HepG2 (cell line): Measurements from ENCODE around the gene TEX48. TPM values are rescaled to one million over a fixed set of nuclear protein-coding genes. Genes with fewer than 3 reads are reported as not detected.

Experiments used
- ATAC-seq: fragments of 200-7000 bp; cut with Tn5 transposase; 3 replicates; pipeline ENCODE4 v1.9.1; 2020; ENCODE audit warnings: mild to moderate bottlenecking, moderate library complexity
- BruUV-seq: library from RNA; stranded (reverse); fragments of 400-500 nt; replicated peaks from 2 replicates; lab custom pipeline; 2021; lab: Mats Ljungman, UMichigan
- CTCF ChIA-PET: fragments of 300-600 bp; formaldehyde crosslinking; extraction: SDS; loops from one replicate; lab custom pipeline; 2021; ENCODE audit warnings: low total read pairs, inconsistent platforms, low intra/inter-chr PET ratio; lab: Yijun Ruan, JAX
- POLR2A ChIA-PET: fragments of 350-600 bp; sonication (Branson Sonifier 250); formaldehyde crosslinking; loops from one replicate; lab custom pipeline; 2020; ENCODE audit warnings: antibody characterized with exemption, inconsistent platforms; lab: Yijun Ruan, JAX
- DNase-seq: peaks from one replicate; pipeline ENCODE4 v3.0.0-alpha.2; 2015; ENCODE audit warnings: low spot score
- FAIRE-seq: peaks from 3 replicates; lab custom pipeline; 2011; peaks lifted over from hg19 to GRCh38; lab: Jason Lieb, UNC
- H2AFZ ChIP-seq: one replicate; pipeline ENCODE4 v1.6.1; 2011; ENCODE audit warnings: low read length, inconsistent platforms
- H3K27ac ChIP-seq: fragments of 300-600 bp; 3 replicates; pipeline ENCODE4 v1.8.0; 2011; ENCODE audit warnings: mixed run types, mild to moderate bottlenecking, mixed read lengths, low read length, inconsistent platforms; ENCODE audit not compliant: insufficient read depth; ENCODE audit errors: extremely low read length
- H3K27me3 ChIP-seq, 2 experiments: fragments of 200-600 bp in 1 of 2; 2 replicates in 1 of 2; 3 replicates in 1 of 2; pipeline versions ENCODE4 v1.6.0 to v1.8.0; 2011; ENCODE audit warnings: low read length in 2 of 2, mild to moderate bottlenecking in 2 of 2, moderate library complexity in 2 of 2, inconsistent platforms in 1 of 2; ENCODE audit not compliant: insufficient read depth in 2 of 2, control insufficient read depth in 1 of 2
- H3K36me3 ChIP-seq, 2 experiments: fragments of 200-600 bp in 1 of 2; replicated peaks in 1 of 2; 2 replicates in 1 of 2; 3 replicates in 1 of 2; pipeline versions ENCODE4 v1.5.1 to v1.8.0; 2011; ENCODE audit warnings: low read length in 2 of 2, inconsistent platforms in 1 of 2; ENCODE audit not compliant: insufficient read depth in 2 of 2, control insufficient read depth in 1 of 2
- H3K4me1 ChIP-seq: 2 replicates; pipeline ENCODE4 v1.5.1; 2012; ENCODE audit warnings: low read length, inconsistent platforms; ENCODE audit not compliant: insufficient read depth
- H3K4me2 ChIP-seq: 2 replicates; pipeline ENCODE4 v1.6.0; 2011; ENCODE audit warnings: low read depth, low read length, inconsistent platforms
- H3K4me3 ChIP-seq, 3 experiments: fragments of 200-600 bp in 1 of 3; sonication (generic), shearing (Covaris generic) in 1 of 3; replicated peaks in 1 of 3; 2 replicates each; pipeline ENCODE4 v1.5.1; 2011 to 2016; ENCODE audit warnings: low read length in 3 of 3, inconsistent platforms in 2 of 3, low read depth in 2 of 3, mild to moderate bottlenecking in 2 of 3, control low read depth in 1 of 3, mixed read lengths in 1 of 3; ENCODE audit not compliant: insufficient read depth in 1 of 3
- H3K79me2 ChIP-seq: one replicate; pipeline ENCODE4 v1.6.1; 2011; ENCODE audit warnings: low read length, inconsistent platforms; ENCODE audit not compliant: insufficient read depth
- H3K9ac ChIP-seq: 2 replicates; pipeline ENCODE4 v1.6.0; 2011; ENCODE audit warnings: mild to moderate bottlenecking, low read depth, low read length, inconsistent platforms; ENCODE audit not compliant: insufficient read depth
- H3K9me3 ChIP-seq: 2 replicates; pipeline ENCODE4 v1.5.1; 2012; ENCODE audit warnings: mild to moderate bottlenecking, low read length
- H4K20me1 ChIP-seq: 2 replicates; pipeline ENCODE4 v1.6.0; 2011; ENCODE audit warnings: inconsistent platforms, mild to moderate bottlenecking, low read length, moderate library complexity; ENCODE audit not compliant: insufficient read depth
- FOXK2 ChIP-seq: fragments of 450-650 bp; IDR thresholded peaks from 2 replicates; pipeline ENCODE4 v1.6.1; 2016
- NFYB ChIP-seq: sonication (generic); formaldehyde crosslinking; IDR thresholded peaks from 2 replicates; pipeline ENCODE4 v1.4.0; 2020; ENCODE audit warnings: missing genetic modification reagents
- PAWR ChIP-seq: sonication (generic); formaldehyde crosslinking; IDR thresholded peaks from 2 replicates; pipeline ENCODE4 v1.4.0; 2020; ENCODE audit warnings: missing genetic modification reagents, mild to moderate bottlenecking, borderline replicate concordance
- SATB2 ChIP-seq: sonication (generic); formaldehyde crosslinking; IDR thresholded peaks from 2 replicates; pipeline ENCODE4 v1.5.0; 2020; ENCODE audit warnings: missing genetic modification reagents
- ZNF205 ChIP-seq: IDR thresholded peaks from 2 replicates; pipeline ENCODE4 v1.6.1; 2018; ENCODE audit warnings: missing biosample characterization, missing genetic modification reagents
- ZNF34 ChIP-seq: sonication (generic); formaldehyde crosslinking; IDR thresholded peaks from 2 replicates; pipeline ENCODE4 v1.4.0; 2020; ENCODE audit warnings: mild to moderate bottlenecking, missing genetic modification reagents, borderline replicate concordance
- ZNF543 ChIP-seq: sonication (generic); formaldehyde crosslinking; IDR thresholded peaks from 2 replicates; pipeline ENCODE4 v1.4.0; 2020; ENCODE audit warnings: mild to moderate bottlenecking, missing genetic modification reagents
- WGBS: methylation state at CpG from one replicate; pipeline ENCODE4 v1.1.6; 2017; ENCODE audit warnings: low lambda C conversion rate; 5-methylcytosine and 5-hydroxymethylcytosine counted together
- in situ Hi-C: cut with HindIII; loops from 2 replicates; pipeline ENCODE4 v1.10.0; 2017; ENCODE audit warnings: low pct_unique_long_range_greater_than_20kb; ENCODE audit not compliant: extremely low pct_ligation_motif_present
- intact Hi-C: fragments of 100-400 bp; cut with micrococcal nuclease; formaldehyde crosslinking; loops from one replicate; pipeline ENCODE4 v1.10.0; 2022; ENCODE audit not compliant: unreplicated experiment
- polyA plus RNA-seq, 8 experiments: library from polyadenylated mRNA; depleted of rRNA in 3 of 8; stranded (reverse) in 7 of 8; unstranded in 1 of 8; fragments of >200 nt; fragmentation: Illumina TruSeq in 4 of 8; extraction: Trizol in 4 of 8; gene quantifications; 2 replicates each; pipeline versions ENCODE4 v1.2.1 to v1.2.3, GENCODE V29; 2011 to 2016; ENCODE audit warnings: low read depth in 4 of 8, missing spikeins in 1 of 8, mixed read lengths in 1 of 8; ENCODE audit not compliant: insufficient read depth in 1 of 8
- total RNA-seq, 5 experiments: library from RNA; depleted of rRNA; stranded (reverse); fragments of >200 nt; fragmentation: Illumina TruSeq; extraction: Trizol; gene quantifications; 2 replicates each; pipeline ENCODE4 v1.2.3, GENCODE V29; 2016; ENCODE audit warnings: low read depth in 1 of 5
- TF ChIP-seq, protein P1 (sequence below): IDR thresholded peaks from 2 replicates; pipeline ENCODE4 v1.6.1; 2016; ENCODE audit warnings: missing biosample characterization, missing genetic modification reagents, low read depth
- TF ChIP-seq, protein P2 (sequence below): sonication (generic); formaldehyde crosslinking; IDR thresholded peaks from 2 replicates; pipeline ENCODE4 v1.9.0; 2021; ENCODE audit warnings: missing genetic modification reagents, borderline replicate concordance
- TF ChIP-seq, protein P3 (sequence below): sonication (generic); formaldehyde crosslinking; IDR thresholded peaks from 2 replicates; pipeline ENCODE4 v1.4.0; 2020; ENCODE audit warnings: mild to moderate bottlenecking, missing genetic modification reagents
- TF ChIP-seq, protein P4 (sequence below): sonication (generic); formaldehyde crosslinking; IDR thresholded peaks from 2 replicates; pipeline ENCODE4 v1.4.0; 2020; ENCODE audit warnings: missing genetic modification reagents; ENCODE audit errors: not compliant biosample characterization

TEX48 gene
- total and polyA plus RNA-seq, 2 of the 13 experiments (the other 11 are each of a cell fraction or from before 2014, with no cell fraction given): not detected

DNA sequence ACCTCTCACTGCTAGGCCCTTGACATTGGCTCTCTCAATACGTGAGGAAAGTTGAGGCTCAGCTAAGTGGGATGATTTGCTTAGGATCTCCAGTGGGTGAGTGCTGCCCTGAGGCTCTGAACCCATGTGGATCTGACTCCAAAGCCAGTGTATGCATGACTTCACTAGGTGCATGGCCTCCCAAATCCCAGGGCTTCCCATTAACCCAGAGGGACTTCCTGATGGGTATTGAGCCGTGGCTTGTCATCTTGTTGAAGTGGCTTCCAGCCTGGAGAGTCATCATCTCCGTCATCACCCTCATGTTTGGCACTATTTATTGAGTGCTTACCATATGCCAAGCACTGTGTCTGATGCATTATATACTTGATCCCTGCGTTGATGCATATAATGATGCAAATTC is 37.3 kb upstream of the TEX48 start:
- no peak for TF ChIP-seq ZNF205 (CRISPR knock-in tag)
- TF ChIP-seq SATB2 (CRISPR knock-in tag): no peak
- TF ChIP-seq ZNF34 (CRISPR knock-in tag): no peak
- TF ChIP-seq FOXK2: no peak
- TF ChIP-seq, protein P1, sequence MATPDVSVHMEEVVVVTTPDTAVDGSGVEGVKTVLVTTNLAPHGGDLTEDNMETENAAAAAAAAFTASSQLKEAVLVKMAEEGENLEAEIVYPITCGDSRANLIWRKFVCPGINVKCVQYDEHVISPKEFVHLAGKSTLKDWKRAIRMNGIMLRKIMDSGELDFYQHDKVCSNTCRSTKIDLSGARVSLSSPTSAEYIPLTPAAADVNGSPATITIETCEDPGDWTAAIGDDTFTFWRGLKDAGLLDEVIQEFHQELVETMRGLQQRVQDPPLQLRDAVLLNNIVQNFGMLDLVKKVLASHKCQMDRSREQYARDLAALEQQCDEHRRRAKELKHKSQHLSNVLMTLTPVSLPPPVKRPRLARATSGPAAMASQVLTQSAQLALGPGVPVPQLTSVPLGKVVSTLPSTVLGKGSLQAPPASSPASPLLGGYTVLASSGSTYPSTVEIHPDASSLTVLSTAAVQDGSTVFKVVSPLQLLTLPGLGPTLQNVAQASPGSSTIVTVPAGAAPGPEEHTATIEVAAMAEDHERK: no peak
- TF ChIP-seq, protein P2, sequence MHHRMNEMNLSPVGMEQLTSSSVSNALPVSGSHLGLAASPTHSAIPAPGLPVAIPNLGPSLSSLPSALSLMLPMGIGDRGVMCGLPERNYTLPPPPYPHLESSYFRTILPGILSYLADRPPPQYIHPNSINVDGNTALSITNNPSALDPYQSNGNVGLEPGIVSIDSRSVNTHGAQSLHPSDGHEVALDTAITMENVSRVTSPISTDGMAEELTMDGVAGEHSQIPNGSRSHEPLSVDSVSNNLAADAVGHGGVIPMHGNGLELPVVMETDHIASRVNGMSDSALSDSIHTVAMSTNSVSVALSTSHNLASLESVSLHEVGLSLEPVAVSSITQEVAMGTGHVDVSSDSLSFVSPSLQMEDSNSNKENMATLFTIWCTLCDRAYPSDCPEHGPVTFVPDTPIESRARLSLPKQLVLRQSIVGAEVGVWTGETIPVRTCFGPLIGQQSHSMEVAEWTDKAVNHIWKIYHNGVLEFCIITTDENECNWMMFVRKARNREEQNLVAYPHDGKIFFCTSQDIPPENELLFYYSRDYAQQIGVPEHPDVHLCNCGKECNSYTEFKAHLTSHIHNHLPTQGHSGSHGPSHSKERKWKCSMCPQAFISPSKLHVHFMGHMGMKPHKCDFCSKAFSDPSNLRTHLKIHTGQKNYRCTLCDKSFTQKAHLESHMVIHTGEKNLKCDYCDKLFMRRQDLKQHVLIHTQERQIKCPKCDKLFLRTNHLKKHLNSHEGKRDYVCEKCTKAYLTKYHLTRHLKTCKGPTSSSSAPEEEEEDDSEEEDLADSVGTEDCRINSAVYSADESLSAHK (CRISPR knock-in tag): no peak
- TF ChIP-seq, protein P3, sequence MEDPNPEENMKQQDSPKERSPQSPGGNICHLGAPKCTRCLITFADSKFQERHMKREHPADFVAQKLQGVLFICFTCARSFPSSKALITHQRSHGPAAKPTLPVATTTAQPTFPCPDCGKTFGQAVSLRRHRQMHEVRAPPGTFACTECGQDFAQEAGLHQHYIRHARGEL (CRISPR knock-in tag): no peak
- TF ChIP-seq ZNF543 (CRISPR knock-in tag): no peak
- no peak for TF ChIP-seq PAWR (CRISPR knock-in tag)
- TF ChIP-seq, protein P4, sequence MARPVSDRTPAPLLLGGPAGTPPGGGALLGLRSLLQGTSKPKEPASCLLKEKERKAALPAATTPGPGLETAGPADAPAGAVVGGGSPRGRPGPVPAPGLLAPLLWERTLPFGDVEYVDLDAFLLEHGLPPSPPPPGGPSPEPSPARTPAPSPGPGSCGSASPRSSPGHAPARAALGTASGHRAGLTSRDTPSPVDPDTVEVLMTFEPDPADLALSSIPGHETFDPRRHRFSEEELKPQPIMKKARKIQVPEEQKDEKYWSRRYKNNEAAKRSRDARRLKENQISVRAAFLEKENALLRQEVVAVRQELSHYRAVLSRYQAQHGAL (CRISPR knock-in tag): no peak
- TF ChIP-seq NFYB (CRISPR knock-in tag): no peak
- in situ Hi-C loops: no loop called here
- no peak overlapping the region for H3K4me2 ChIP-seq
- no TSS peak for BruUV-seq
- peaks cover 47% of the 10 kb centered on the region for H3K4me1 ChIP-seq
- H3K27ac ChIP-seq: no peak overlapping the region
- no peaks in the 10 kb centered on the region for H4K20me1 ChIP-seq
- H3K27me3 ChIP-seq: peaks cover 0 to 5% of the 10 kb centered on the region in 2 experiments; a peak in 3 of 5 replicates
- ATAC-seq (no peak), DNase-seq (no peak), FAIRE-seq (no peak)
- no peak overlapping the region for H2AFZ ChIP-seq
- no peak overlapping the region for H3K4me3 ChIP-seq
- no peaks in the 10 kb centered on the region for H3K36me3 ChIP-seq
- CTCF ChIA-PET: no interaction called here
- 92% methylated on average over 3 of the region's 4 CpGs for WGBS
- H3K79me2 ChIP-seq: no peaks in the 10 kb centered on the region
- no peak overlapping the region for H3K9ac ChIP-seq
- intact Hi-C loops: no loop called here
- H3K9me3 ChIP-seq: no peaks in the 10 kb centered on the region
- POLR2A ChIA-PET: no interaction called here
